HepG2 (cell line): Measurements from ENCODE around the gene GON7. TPM values are rescaled to one million over a fixed set of nuclear protein-coding genes. Genes with fewer than 3 reads are reported as not detected.

Experiments used
- ATAC-seq: fragments of 200-7000 bp; cut with Tn5 transposase; 3 replicates; pipeline ENCODE4 v1.9.1; 2020; ENCODE audit warnings: mild to moderate bottlenecking, moderate library complexity
- BruUV-seq: library from RNA; stranded (reverse); fragments of 400-500 nt; replicated peaks from 2 replicates; lab custom pipeline; 2021; lab: Mats Ljungman, UMichigan
- CTCF ChIA-PET: fragments of 300-600 bp; formaldehyde crosslinking; extraction: SDS; loops from one replicate; lab custom pipeline; 2021; ENCODE audit warnings: low total read pairs, inconsistent platforms, low intra/inter-chr PET ratio; lab: Yijun Ruan, JAX
- POLR2A ChIA-PET: fragments of 350-600 bp; sonication (Branson Sonifier 250); formaldehyde crosslinking; loops from one replicate; lab custom pipeline; 2020; ENCODE audit warnings: antibody characterized with exemption, inconsistent platforms; lab: Yijun Ruan, JAX
- DNase-seq: peaks from one replicate; pipeline ENCODE4 v3.0.0-alpha.2; 2015; ENCODE audit warnings: low spot score
- FAIRE-seq: peaks from 3 replicates; lab custom pipeline; 2011; peaks lifted over from hg19 to GRCh38; lab: Jason Lieb, UNC
- H2AFZ ChIP-seq: one replicate; pipeline ENCODE4 v1.6.1; 2011; ENCODE audit warnings: low read length, inconsistent platforms
- H3K27ac ChIP-seq: fragments of 300-600 bp; 3 replicates; pipeline ENCODE4 v1.8.0; 2011; ENCODE audit warnings: mixed run types, mild to moderate bottlenecking, mixed read lengths, low read length, inconsistent platforms; ENCODE audit not compliant: insufficient read depth; ENCODE audit errors: extremely low read length
- H3K27me3 ChIP-seq, 2 experiments: fragments of 200-600 bp in 1 of 2; 2 replicates in 1 of 2; 3 replicates in 1 of 2; pipeline versions ENCODE4 v1.6.0 to v1.8.0; 2011; ENCODE audit warnings: low read length in 2 of 2, mild to moderate bottlenecking in 2 of 2, moderate library complexity in 2 of 2, inconsistent platforms in 1 of 2; ENCODE audit not compliant: insufficient read depth in 2 of 2, control insufficient read depth in 1 of 2
- H3K36me3 ChIP-seq, 2 experiments: fragments of 200-600 bp in 1 of 2; replicated peaks in 1 of 2; 2 replicates in 1 of 2; 3 replicates in 1 of 2; pipeline versions ENCODE4 v1.5.1 to v1.8.0; 2011; ENCODE audit warnings: low read length in 2 of 2, inconsistent platforms in 1 of 2; ENCODE audit not compliant: insufficient read depth in 2 of 2, control insufficient read depth in 1 of 2
- H3K4me1 ChIP-seq: 2 replicates; pipeline ENCODE4 v1.5.1; 2012; ENCODE audit warnings: low read length, inconsistent platforms; ENCODE audit not compliant: insufficient read depth
- H3K4me2 ChIP-seq: 2 replicates; pipeline ENCODE4 v1.6.0; 2011; ENCODE audit warnings: low read depth, low read length, inconsistent platforms
- H3K4me3 ChIP-seq, 3 experiments: fragments of 200-600 bp in 1 of 3; sonication (generic), shearing (Covaris generic) in 1 of 3; replicated peaks in 1 of 3; 2 replicates each; pipeline ENCODE4 v1.5.1; 2011 to 2016; ENCODE audit warnings: low read length in 3 of 3, inconsistent platforms in 2 of 3, low read depth in 2 of 3, mild to moderate bottlenecking in 2 of 3, control low read depth in 1 of 3, mixed read lengths in 1 of 3; ENCODE audit not compliant: insufficient read depth in 1 of 3
- H3K79me2 ChIP-seq: one replicate; pipeline ENCODE4 v1.6.1; 2011; ENCODE audit warnings: low read length, inconsistent platforms; ENCODE audit not compliant: insufficient read depth
- H3K9ac ChIP-seq: 2 replicates; pipeline ENCODE4 v1.6.0; 2011; ENCODE audit warnings: mild to moderate bottlenecking, low read depth, low read length, inconsistent platforms; ENCODE audit not compliant: insufficient read depth
- H3K9me3 ChIP-seq: 2 replicates; pipeline ENCODE4 v1.5.1; 2012; ENCODE audit warnings: mild to moderate bottlenecking, low read length
- H4K20me1 ChIP-seq: 2 replicates; pipeline ENCODE4 v1.6.0; 2011; ENCODE audit warnings: inconsistent platforms, mild to moderate bottlenecking, low read length, moderate library complexity; ENCODE audit not compliant: insufficient read depth
- ATRX ChIP-seq: sonication (generic); formaldehyde crosslinking; IDR thresholded peaks from 2 replicates; pipeline ENCODE4 v1.4.0; 2020; ENCODE audit warnings: missing genetic modification reagents, borderline replicate concordance
- EP300 ChIP-seq, 3 experiments: sonication (generic) in 1 of 3; formaldehyde crosslinking in 1 of 3; IDR thresholded peaks; 2 replicates each; pipeline versions ENCODE4 v1.5.1 to v1.6.1; 2011 to 2020; ENCODE audit warnings: low read depth in 2 of 3, low read length in 2 of 3, borderline replicate concordance in 1 of 3, improper control_type of control experiment in 1 of 3, mild to moderate bottlenecking in 1 of 3, missing genetic modification reagents in 1 of 3, moderate library complexity in 1 of 3
- HOMEZ ChIP-seq: IDR thresholded peaks from 2 replicates; pipeline ENCODE4 v1.6.1; 2016; ENCODE audit warnings: low read depth
- MAX ChIP-seq: IDR thresholded peaks from 2 replicates; pipeline ENCODE4 v1.6.1; 2012; ENCODE audit warnings: inconsistent platforms
- NCOA1 ChIP-seq: sonication (generic); formaldehyde crosslinking; IDR thresholded peaks from 2 replicates; pipeline ENCODE4 v1.9.0; 2021; ENCODE audit warnings: missing genetic modification reagents
- POGK ChIP-seq: sonication (generic); formaldehyde crosslinking; conservative IDR thresholded peaks from 2 replicates; pipeline ENCODE4 v1.8.0; 2022; ENCODE audit warnings: mild to moderate bottlenecking, moderate library complexity, missing genetic modification reagents
- RFX5 ChIP-seq: IDR thresholded peaks from 2 replicates; pipeline ENCODE4 v1.6.1; 2011; ENCODE audit warnings: low read depth, low read length, improper control_type of control experiment
- RXRB ChIP-seq: IDR thresholded peaks from 2 replicates; pipeline ENCODE4 v1.6.1; 2016; ENCODE audit warnings: borderline replicate concordance, missing genetic modification reagents, missing compliant biosample characterization
- SMAD9 ChIP-seq: sonication (generic); formaldehyde crosslinking; IDR thresholded peaks from 2 replicates; pipeline ENCODE4 v1.5.1; 2020; ENCODE audit warnings: mild to moderate bottlenecking, missing genetic modification reagents
- SP140L ChIP-seq: sonication (generic); formaldehyde crosslinking; IDR thresholded peaks from 2 replicates; pipeline ENCODE4 v1.4.0; 2020; ENCODE audit warnings: missing genetic modification reagents, borderline replicate concordance
- ZNF331 ChIP-seq: sonication (generic); formaldehyde crosslinking; IDR thresholded peaks from 2 replicates; pipeline ENCODE4 v1.4.0; 2020; ENCODE audit warnings: missing genetic modification reagents
- ZNF770 ChIP-seq: sonication (generic); formaldehyde crosslinking; IDR thresholded peaks from 2 replicates; pipeline ENCODE4 v1.5.0; 2020; ENCODE audit warnings: mild to moderate bottlenecking, missing genetic modification reagents
- ZNF772 ChIP-seq: sonication (generic); formaldehyde crosslinking; IDR thresholded peaks from 2 replicates; pipeline ENCODE4 v1.5.0; 2020; ENCODE audit warnings: mild to moderate bottlenecking, missing genetic modification reagents
- ZNF879 ChIP-seq: sonication (generic); formaldehyde crosslinking; IDR thresholded peaks from 2 replicates; pipeline ENCODE4 v1.8.1; 2023; ENCODE audit warnings: missing genetic modification reagents
- WGBS: methylation state at CpG from one replicate; pipeline ENCODE4 v1.1.6; 2017; ENCODE audit warnings: low lambda C conversion rate; 5-methylcytosine and 5-hydroxymethylcytosine counted together
- in situ Hi-C: cut with HindIII; loops from 2 replicates; pipeline ENCODE4 v1.10.0; 2017; ENCODE audit warnings: low pct_unique_long_range_greater_than_20kb; ENCODE audit not compliant: extremely low pct_ligation_motif_present
- intact Hi-C: fragments of 100-400 bp; cut with micrococcal nuclease; formaldehyde crosslinking; loops from one replicate; pipeline ENCODE4 v1.10.0; 2022; ENCODE audit not compliant: unreplicated experiment
- polyA plus RNA-seq, 8 experiments: library from polyadenylated mRNA; depleted of rRNA in 3 of 8; stranded (reverse) in 7 of 8; unstranded in 1 of 8; fragments of >200 nt; fragmentation: Illumina TruSeq in 4 of 8; extraction: Trizol in 4 of 8; gene quantifications; 2 replicates each; pipeline versions ENCODE4 v1.2.1 to v1.2.3, GENCODE V29; 2011 to 2016; ENCODE audit warnings: low read depth in 4 of 8, missing spikeins in 1 of 8, mixed read lengths in 1 of 8; ENCODE audit not compliant: insufficient read depth in 1 of 8
- total RNA-seq, 5 experiments: library from RNA; depleted of rRNA; stranded (reverse); fragments of >200 nt; fragmentation: Illumina TruSeq; extraction: Trizol; gene quantifications; 2 replicates each; pipeline ENCODE4 v1.2.3, GENCODE V29; 2016; ENCODE audit warnings: low read depth in 1 of 5

Gene GON7
- total and polyA plus RNA-seq, 2 of the 13 experiments (the other 11 are each of a cell fraction or from before 2014, with no cell fraction given), result 11.9 to 28.0 TPM

- TF ChIP-seq NCOA1 (CRISPR knock-in tag), result no peak
- no peak for TF ChIP-seq ZNF772 (CRISPR knock-in tag)
- TF ChIP-seq MAX, result peak; percentile 51; the same call in 1 of the 2 replicates
- no peak for TF ChIP-seq SP140L (CRISPR knock-in tag)
- no peak for TF ChIP-seq POGK (CRISPR knock-in tag)
- no peak for TF ChIP-seq ZNF770 (CRISPR knock-in tag)
- peak; percentile 96 for TF ChIP-seq RFX5
- no peak for TF ChIP-seq ZNF879
- no peak for TF ChIP-seq ZNF331
- no peak for TF ChIP-seq ATRX
- TF ChIP-seq, all 625 proteins: peak for 5
These were observed 32.9 kb downstream of the GON7 start (continued) for GRCh38 chr14:93173943-93174395.

- Histone ChIP-seq H4K20me1 (no peaks in the 10 kb centered on the region), H2AFZ (no peak overlapping the region), H3K9me3 (no peaks in the 10 kb centered on the region), H3K4me3 (no peak overlapping the region), H3K27ac (no peak overlapping the region), H3K4me1 (peaks cover 82% of the 10 kb centered on the region), H3K9ac (no peak overlapping the region), H3K27me3 (no peaks in the 10 kb centered on the region), H3K79me2 (no peaks in the 10 kb centered on the region), H3K36me3 (no peaks in the 10 kb centered on the region), H3K4me2 (no peak overlapping the region)
- no peak for DNase-seq
- BruUV-seq, result no TSS peak
- ChIA-PET POLR2A (no interaction called here), CTCF (no interaction called here)
- no peak for FAIRE-seq
- 82% methylated on average over 4 of the region's 4 CpGs for WGBS
- intact Hi-C loops, result loop anchor here (10.0 kb wide), 1 partner anchor 57 kb away; the partner anchor contains the start of gene ITPK1
- ATAC-seq, result no peak
- in situ Hi-C loops, result no loop called here
- peak in 1 of 2 experiments; percentile 29; a peak in 1 of 4 replicates for TF ChIP-seq EP300 (IDR thresholded peaks at IDR 0.05; ENCODE audit: low read depth in 2 of 2, low read length in 2 of 2)
- no peak for TF ChIP-seq EP300 (CRISPR knock-in tag; IDR thresholded peaks at IDR 0.05; ENCODE audit: borderline replicate concordance)
- TF ChIP-seq RXRB (CRISPR knock-in tag), result no peak
- no peak for TF ChIP-seq HOMEZ (CRISPR knock-in tag)
- no peak for TF ChIP-seq ZNF770 (CRISPR knock-in tag)
- no peak for TF ChIP-seq SMAD9 (CRISPR knock-in tag)
These were observed 35.5 kb downstream of the GON7 start for GRCh38 chr14:93171376-93171775.
